ENCODE measurements around the gene PMIS2. TPM values are rescaled to one million over a fixed set of nuclear protein-coding genes. Genes with fewer than 3 reads are reported as not detected.

Gene PMIS2
- not detected in 2 replicates for total RNA-seq (2014; rRNA removed; shearing (Covaris generic); ENCODE audit: low replicate concordance)

DNA sequence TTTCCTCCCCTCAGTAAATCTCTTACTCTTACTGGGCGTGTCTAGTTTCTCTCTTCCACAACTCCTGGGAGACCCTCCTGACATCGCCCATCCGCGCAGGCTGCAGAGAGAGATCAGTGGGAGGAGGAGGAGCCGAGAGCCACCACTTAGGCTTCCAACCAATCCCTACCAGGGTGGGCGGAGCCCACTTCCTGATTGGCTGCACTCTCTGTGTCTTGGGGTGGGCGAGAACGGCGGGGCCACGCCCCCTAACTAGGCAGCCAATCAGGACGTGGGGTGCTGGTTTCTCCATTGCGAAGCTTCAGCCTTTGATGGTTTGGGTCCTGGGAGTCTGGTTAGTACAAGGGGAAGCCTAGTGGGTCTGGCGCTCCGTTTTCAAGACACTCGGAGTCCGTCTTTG, at the start of gene PMIS2:
PMIS2 (plus strand) TSS at position 326 of the 400 bp plus-strand sequence. CDS start 87 bp downstream, outside the sequence.
- H3K9me3 ChIP-seq: peaks cover 5% of the 10 kb centered on the region; the same call in 1 of the 2 replicates
- H3K27me3 ChIP-seq: peaks cover 20% of the 10 kb centered on the region
- DNase-seq: peak; percentile 32
- no peak within 1 kb of the TSS for H3K4me3 ChIP-seq
- no peaks in the 10 kb centered on the region for H3K36me3 ChIP-seq

DNA sequence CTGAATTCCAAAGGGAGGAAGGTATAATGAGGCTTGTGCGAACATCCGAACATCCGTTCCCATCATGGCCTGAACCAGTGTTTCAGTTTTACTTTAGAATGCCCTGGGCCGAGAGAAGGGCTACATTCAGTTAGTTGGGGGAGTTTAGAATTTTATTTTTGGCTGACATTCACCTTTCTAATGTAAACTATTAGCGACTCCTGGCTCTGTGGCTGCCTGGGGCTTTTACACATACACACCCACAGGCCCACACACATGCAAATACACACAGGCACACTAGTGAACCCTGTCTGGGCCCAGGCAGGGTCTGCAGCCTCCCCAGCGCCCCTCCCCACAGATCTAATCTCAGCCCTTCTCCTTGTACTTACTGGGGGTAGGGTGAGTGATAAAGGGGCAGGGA, 46.7 kb upstream of the PMIS2 start:
- Histone ChIP-seq H3K9me3 (no peaks in the 10 kb centered on the region), H3K27me3 (no peaks in the 10 kb centered on the region), H3K36me3 (peaks cover 18% of the 10 kb centered on the region), H3K4me3 (no peak overlapping the region)
- no peak for DNase-seq

DNA sequence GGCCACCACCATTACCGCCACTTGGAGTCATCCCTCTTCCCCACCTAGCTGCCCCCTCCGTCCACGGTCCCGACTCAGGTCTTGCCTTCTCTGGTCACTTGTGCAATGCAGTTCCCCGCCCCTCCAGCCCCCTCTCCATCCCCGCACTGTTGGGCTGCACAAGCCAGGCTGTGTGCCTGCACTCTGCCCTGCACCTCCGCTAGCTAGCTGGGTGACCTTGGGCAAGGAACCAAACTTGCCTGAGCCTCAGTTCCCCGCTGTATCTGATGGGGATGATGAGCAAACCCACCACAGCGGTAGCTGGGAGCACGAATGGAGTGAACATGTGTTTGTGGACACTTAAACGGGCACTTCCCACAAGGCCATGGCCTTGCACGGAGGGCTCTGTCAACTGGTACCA, 46.1 kb upstream of the PMIS2 start:
- H3K27me3 ChIP-seq: no peaks in the 10 kb centered on the region
- no peaks in the 10 kb centered on the region for H3K9me3 ChIP-seq
- H3K4me3 ChIP-seq: no peak overlapping the region
- DNase-seq: no peak
- H3K36me3 ChIP-seq: peaks cover 19% of the 10 kb centered on the region

- Histone ChIP-seq H3K27me3 (no peaks in the 10 kb centered on the region), H3K4me3 (no peak overlapping the region), H3K9me3 (no peaks in the 10 kb centered on the region), H3K36me3 (peaks cover 19% of the 10 kb centered on the region)
- DNase-seq: no peak
These were observed 45.5 kb upstream of the PMIS2 start for GRCh38 chr19:35540356-35540927.

DNA sequence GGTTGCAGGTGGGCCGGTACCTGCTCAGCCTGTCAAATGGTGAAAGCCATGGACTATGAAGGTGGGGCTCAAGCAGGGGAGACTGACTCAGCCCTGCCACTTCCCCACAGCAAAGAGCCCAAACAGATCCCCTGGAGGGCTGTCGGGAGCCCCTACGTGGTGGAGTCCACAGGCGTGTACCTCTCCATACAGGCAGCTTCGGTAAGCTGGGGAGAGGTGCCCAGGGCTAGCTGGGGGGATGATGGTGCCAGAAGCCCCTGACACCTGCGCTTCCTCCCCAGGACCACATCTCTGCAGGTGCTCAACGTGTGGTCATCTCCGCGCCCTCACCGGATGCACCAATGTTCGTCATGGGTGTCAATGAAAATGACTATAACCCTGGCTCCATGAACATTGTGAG, 43.8 kb upstream of the PMIS2 start:
- H3K9me3 ChIP-seq: no peaks in the 10 kb centered on the region
- no peaks in the 10 kb centered on the region for H3K27me3 ChIP-seq
- DNase-seq: no peak

GRCh38 chr19:35543280-35544109, 42.5 kb upstream of the PMIS2 start:
- Histone ChIP-seq H3K9me3 (no peaks in the 10 kb centered on the region), H3K27me3 (no peaks in the 10 kb centered on the region), H3K4me3 (peak overlapping the region; percentile 74), H3K36me3 (peaks cover 42% of the 10 kb centered on the region)
- no peak for DNase-seq

More for the DNA sequence above, 43.8 kb upstream of the PMIS2 start:
- peaks cover 29% of the 10 kb centered on the region for H3K36me3 ChIP-seq
- no peak overlapping the region for H3K4me3 ChIP-seq

- no peaks in the 10 kb centered on the region for H3K27me3 ChIP-seq
- H3K4me3 ChIP-seq: peak overlapping the region; percentile 74
- no peak for DNase-seq
- peaks cover 48% of the 10 kb centered on the region for H3K36me3 ChIP-seq
- no peaks in the 10 kb centered on the region for H3K9me3 ChIP-seq
These were observed 41.7 kb upstream of the PMIS2 start for GRCh38 chr19:35544110-35544802.

DNA sequence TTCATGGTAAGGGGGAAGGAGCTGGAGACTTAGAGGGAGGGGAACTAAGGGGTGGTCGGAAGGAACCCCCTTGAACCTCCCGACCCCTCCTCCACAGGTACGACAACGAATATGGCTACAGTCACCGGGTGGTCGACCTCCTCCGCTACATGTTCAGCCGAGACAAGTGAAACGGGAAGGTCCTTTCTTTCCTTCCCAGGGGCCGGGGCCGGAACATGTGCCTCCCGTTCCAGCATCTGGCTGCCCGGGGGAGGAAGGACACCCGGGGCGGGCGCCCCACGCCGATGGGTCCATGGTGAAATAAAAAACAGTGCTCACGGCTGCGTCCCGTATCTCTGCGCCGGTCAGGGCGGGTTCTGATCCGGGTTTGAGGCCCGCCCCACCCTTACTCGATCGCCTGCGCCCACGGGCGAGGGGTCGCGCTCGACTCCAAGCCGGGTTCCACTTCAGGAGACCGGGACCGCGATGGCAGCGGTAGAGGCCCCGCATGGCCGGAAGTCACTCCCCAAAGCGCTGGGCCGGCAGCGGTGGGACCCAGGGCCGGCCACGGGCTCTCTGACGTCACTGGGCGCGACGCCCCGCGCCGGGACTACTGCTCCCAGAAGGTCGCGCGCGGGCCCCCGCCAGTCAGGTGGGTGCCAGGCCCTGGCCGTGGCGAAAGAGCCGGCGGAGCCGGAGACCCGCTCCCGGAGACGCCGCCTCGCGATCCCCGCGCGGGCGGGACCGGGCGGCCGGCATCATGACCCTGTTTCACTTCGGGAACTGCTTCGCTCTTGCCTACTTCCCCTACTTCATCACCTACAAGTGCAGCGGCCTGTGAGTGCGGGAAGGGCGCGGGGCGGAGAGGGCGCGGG, 40.7 kb upstream of the PMIS2 start, which contains the start of gene TMEM147:
TMEM147 (plus strand) TSS at position 626 of the 854 bp plus-strand sequence; CDS start at position 740, 114 bp downstream.
- Histone ChIP-seq H3K9me3 (no peaks in the 10 kb centered on the region), H3K27me3 (no peaks in the 10 kb centered on the region), H3K4me3 (peak within 1 kb of the TSS; percentile 74), H3K36me3 (peaks cover 53% of the 10 kb centered on the region)
- peak; percentile 97 for DNase-seq

GRCh38 chr19:35545855-35546381, 40.1 kb upstream of the PMIS2 start:
- Histone ChIP-seq H3K27me3 (no peaks in the 10 kb centered on the region), H3K9me3 (no peaks in the 10 kb centered on the region), H3K4me3 (peak overlapping the region; percentile 74), H3K36me3 (peaks cover 53% of the 10 kb centered on the region)
- peak; percentile 75 for DNase-seq

DNA sequence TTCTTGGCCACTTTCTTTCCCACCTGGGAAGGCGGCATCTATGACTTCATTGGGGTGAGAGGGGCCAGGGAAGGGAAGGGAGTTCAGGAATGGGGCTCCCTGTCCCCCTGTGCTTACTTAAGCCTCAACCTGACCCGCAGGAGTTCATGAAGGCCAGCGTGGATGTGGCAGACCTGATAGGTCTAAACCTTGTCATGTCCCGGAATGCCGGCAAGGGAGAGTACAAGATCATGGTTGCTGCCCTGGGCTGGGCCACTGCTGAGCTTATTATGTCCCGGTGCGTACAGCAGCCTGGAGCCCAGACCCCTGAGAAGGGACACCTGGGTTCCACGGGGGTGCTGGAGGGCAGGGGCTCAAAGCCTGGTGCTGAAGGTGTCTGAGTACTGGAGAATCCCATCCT, 39.4 kb upstream of the PMIS2 start:
- no peak for DNase-seq
- Histone ChIP-seq H3K27me3 (no peaks in the 10 kb centered on the region), H3K9me3 (no peaks in the 10 kb centered on the region), H3K36me3 (peaks cover 53% of the 10 kb centered on the region), H3K4me3 (peak overlapping the region; percentile 74)

GRCh38 chr19:35549174-35549788, 36.7 kb upstream of the PMIS2 start:
- H3K4me3 ChIP-seq: no peak overlapping the region
- DNase-seq: no peak
- no peaks in the 10 kb centered on the region for H3K27me3 ChIP-seq
- peaks cover 36% of the 10 kb centered on the region for H3K36me3 ChIP-seq
- no peaks in the 10 kb centered on the region for H3K9me3 ChIP-seq

- DNase-seq: no peak
- Histone ChIP-seq H3K4me3 (no peak overlapping the region), H3K27me3 (no peaks in the 10 kb centered on the region), H3K9me3 (no peaks in the 10 kb centered on the region), H3K36me3 (peaks cover 34% of the 10 kb centered on the region)
These were observed 36.0 kb upstream of the PMIS2 start for GRCh38 chr19:35549879-35550523.

DNA sequence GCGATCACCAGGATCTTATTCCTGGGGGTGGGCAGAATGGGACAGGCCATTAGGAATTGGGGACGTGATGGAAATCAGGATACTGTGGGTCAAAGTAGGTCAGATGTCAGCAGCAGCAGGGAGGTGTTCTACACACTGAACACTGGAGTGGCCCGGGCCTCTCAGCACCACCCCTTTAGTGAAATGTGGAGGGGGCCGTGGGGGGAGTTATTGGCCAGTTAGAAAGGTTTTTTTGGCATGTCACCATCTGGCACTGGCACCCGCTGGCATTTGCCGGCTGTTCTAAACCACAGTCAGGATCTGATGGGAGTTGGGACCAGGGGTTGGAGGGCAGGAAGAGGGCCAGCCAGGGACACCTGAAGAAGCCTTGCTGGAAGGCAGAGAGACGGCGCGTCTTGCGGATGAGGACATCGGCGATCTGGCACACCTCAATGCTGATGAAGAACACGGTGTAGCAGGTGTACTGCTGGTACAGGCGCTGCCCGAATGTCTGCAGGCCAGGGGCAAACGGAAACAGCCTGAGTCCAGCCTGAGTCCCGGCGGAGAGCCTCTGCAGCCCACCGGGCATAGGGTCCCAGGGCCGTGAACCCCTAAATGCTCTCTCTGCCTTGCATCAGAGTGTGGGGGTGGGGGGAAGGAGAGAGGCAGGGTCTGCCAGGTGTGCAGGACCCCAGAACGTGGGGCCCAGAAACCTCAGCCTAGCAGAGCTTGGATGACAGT, 34.7 kb upstream of the PMIS2 start:
- Histone ChIP-seq H3K36me3 (peaks cover 34% of the 10 kb centered on the region), H3K9me3 (no peaks in the 10 kb centered on the region), H3K4me3 (no peak overlapping the region), H3K27me3 (no peaks in the 10 kb centered on the region)
- no peak for DNase-seq

- no peaks in the 10 kb centered on the region for H3K9me3 ChIP-seq
- no peak overlapping the region for H3K4me3 ChIP-seq
- peaks cover 19% of the 10 kb centered on the region for H3K36me3 ChIP-seq
- H3K27me3 ChIP-seq: no peaks in the 10 kb centered on the region
- DNase-seq: no peak
These were observed 33.2 kb upstream of the PMIS2 start for GRCh38 chr19:35552534-35553384.
